Hepatocyte (in vitro differentiated cells): ENCODE measurements around the gene ANKRD35.

Experiments
- CTCF ChIP-seq: fragments of 200-600 bp; sonication (generic); IDR thresholded peaks from 2 replicates; pipeline ENCODE4 v1.5.1; 2016; ENCODE audit warnings: antibody characterized with exemption, mild to moderate bottlenecking; ENCODE audit not compliant: poor library complexity
- EZH2 ChIP-seq: fragments of 200-600 bp; sonication (generic); IDR thresholded peaks from 2 replicates; pipeline ENCODE4 v1.6.1; 2016; ENCODE audit warnings: antibody characterized with exemption, mild to moderate bottlenecking, borderline replicate concordance
- EZH2phosphoT487 ChIP-seq: fragments of 200-600 bp; sonication (generic); IDR thresholded peaks from one replicate; pipeline ENCODE4 v1.6.1; 2018; ENCODE audit warnings: antibody characterized with exemption, mild to moderate bottlenecking, low read depth, moderate library complexity; ENCODE audit not compliant: unreplicated experiment, severe bottlenecking

GRCh38 chr1:145891587-145892485 lies 6.2 kb upstream of the ANKRD35 start:
- TF ChIP-seq CTCF (peak; percentile 98), EZH2 (no peak), EZH2phosphoT487 (no peak)
